GM23338 (cell line): ENCODE measurements around the gene HECTD1.

Experiments
- CREB1 ChIP-seq: fragments of 250-450 bp; sonication (Bioruptor Pico); IDR thresholded peaks from 2 replicates; pipeline ENCODE4 v1.5.0; 2020; ENCODE audit warnings: low read depth, mild to moderate bottlenecking, moderate library complexity
- EZH2 ChIP-seq: fragments of 200-600 bp; sonication (generic); IDR thresholded peaks from one replicate; pipeline ENCODE4 v1.8.0; 2017; ENCODE audit warnings: antibody characterized with exemption, mild to moderate bottlenecking, low read depth; ENCODE audit not compliant: unreplicated experiment
- EZH2phosphoT487 ChIP-seq: fragments of 200-600 bp; sonication (generic); IDR thresholded peaks from one replicate; pipeline ENCODE4 v1.8.1; 2018; ENCODE audit warnings: antibody characterized with exemption; ENCODE audit not compliant: unreplicated experiment
- JUNB ChIP-seq: IDR thresholded peaks from one replicate; pipeline ENCODE4 v1.6.1; 2016; ENCODE audit warnings: antibody characterized with exemption; ENCODE audit not compliant: unreplicated experiment
- POLR2AphosphoS5 ChIP-seq: IDR thresholded peaks from 2 replicates; pipeline ENCODE4 v1.6.1; 2016; ENCODE audit warnings: antibody characterized with exemption, low read depth
- REST ChIP-seq: IDR thresholded peaks from one replicate; pipeline ENCODE4 v1.6.1; 2018; ENCODE audit warnings: antibody characterized with exemption; ENCODE audit not compliant: unreplicated experiment
- STAT1 ChIP-seq: IDR thresholded peaks from one replicate; pipeline ENCODE4 v1.6.1; 2016; ENCODE audit warnings: antibody characterized with exemption; ENCODE audit not compliant: unreplicated experiment
- ZNF331 ChIP-seq: fragments of 250-450 bp; sonication (Bioruptor Pico); IDR thresholded peaks from 2 replicates; pipeline ENCODE4 v1.5.0; 2020; ENCODE audit warnings: low read depth, mild to moderate bottlenecking, moderate library complexity
- TF ChIP-seq, protein P1 (sequence below), 2 experiments: fragments of 200-600 bp in 1 of 2; sonication (generic) in 1 of 2; conservative IDR thresholded peaks; 2 replicates each; pipeline versions ENCODE4 v1.5.1 to v1.6.1; 2016 to 2017; ENCODE audit warnings: antibody characterized with exemption in 2 of 2, low read depth in 2 of 2, mild to moderate bottlenecking in 2 of 2, moderate library complexity in 1 of 2
- TF ChIP-seq, protein P2 (sequence below): IDR thresholded peaks from 2 replicates; pipeline ENCODE4 v1.6.1; 2016; ENCODE audit warnings: antibody characterized with exemption

GRCh38 chr14:31169877-31170276 is 37.7 kb downstream of the HECTD1 start:
- TF ChIP-seq POLR2AphosphoS5: no peak
- TF ChIP-seq, protein P1, sequence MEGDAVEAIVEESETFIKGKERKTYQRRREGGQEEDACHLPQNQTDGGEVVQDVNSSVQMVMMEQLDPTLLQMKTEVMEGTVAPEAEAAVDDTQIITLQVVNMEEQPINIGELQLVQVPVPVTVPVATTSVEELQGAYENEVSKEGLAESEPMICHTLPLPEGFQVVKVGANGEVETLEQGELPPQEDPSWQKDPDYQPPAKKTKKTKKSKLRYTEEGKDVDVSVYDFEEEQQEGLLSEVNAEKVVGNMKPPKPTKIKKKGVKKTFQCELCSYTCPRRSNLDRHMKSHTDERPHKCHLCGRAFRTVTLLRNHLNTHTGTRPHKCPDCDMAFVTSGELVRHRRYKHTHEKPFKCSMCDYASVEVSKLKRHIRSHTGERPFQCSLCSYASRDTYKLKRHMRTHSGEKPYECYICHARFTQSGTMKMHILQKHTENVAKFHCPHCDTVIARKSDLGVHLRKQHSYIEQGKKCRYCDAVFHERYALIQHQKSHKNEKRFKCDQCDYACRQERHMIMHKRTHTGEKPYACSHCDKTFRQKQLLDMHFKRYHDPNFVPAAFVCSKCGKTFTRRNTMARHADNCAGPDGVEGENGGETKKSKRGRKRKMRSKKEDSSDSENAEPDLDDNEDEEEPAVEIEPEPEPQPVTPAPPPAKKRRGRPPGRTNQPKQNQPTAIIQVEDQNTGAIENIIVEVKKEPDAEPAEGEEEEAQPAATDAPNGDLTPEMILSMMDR (conservative IDR thresholded peaks at IDR 0.05; ENCODE audit: low read depth in 2 of 2): no peak
- no peak for TF ChIP-seq EZH2
- no peak for TF ChIP-seq CREB1 (CRISPR knock-in tag)
- no peak for TF ChIP-seq REST
- TF ChIP-seq ZNF331 (CRISPR knock-in tag): no peak
- no peak for TF ChIP-seq STAT1
- TF ChIP-seq EZH2phosphoT487: no peak
- TF ChIP-seq, protein P2, sequence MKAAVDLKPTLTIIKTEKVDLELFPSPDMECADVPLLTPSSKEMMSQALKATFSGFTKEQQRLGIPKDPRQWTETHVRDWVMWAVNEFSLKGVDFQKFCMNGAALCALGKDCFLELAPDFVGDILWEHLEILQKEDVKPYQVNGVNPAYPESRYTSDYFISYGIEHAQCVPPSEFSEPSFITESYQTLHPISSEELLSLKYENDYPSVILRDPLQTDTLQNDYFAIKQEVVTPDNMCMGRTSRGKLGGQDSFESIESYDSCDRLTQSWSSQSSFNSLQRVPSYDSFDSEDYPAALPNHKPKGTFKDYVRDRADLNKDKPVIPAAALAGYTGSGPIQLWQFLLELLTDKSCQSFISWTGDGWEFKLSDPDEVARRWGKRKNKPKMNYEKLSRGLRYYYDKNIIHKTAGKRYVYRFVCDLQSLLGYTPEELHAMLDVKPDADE: no peak
- no peak for TF ChIP-seq JUNB
